Stomach smooth muscle (tissue), 2 donors: ENCODE results near the gene FIBCD1.

Experiments
- H3K27ac ChIP-seq: one replicate; pipeline ENCODE4 v1.7.0; 2013; ENCODE audit warnings: mild to moderate bottlenecking, low read length, inconsistent platforms
- H3K27me3 ChIP-seq, 2 donors: one replicate each; pipeline ENCODE4 v1.7.0; 2013; ENCODE audit warnings: low read length in 2 of 2; ENCODE audit not compliant: insufficient read depth in 2 of 2, control insufficient read depth in 1 of 2
- H3K36me3 ChIP-seq, 2 donors: one replicate each; pipeline ENCODE4 v1.7.0; 2013; ENCODE audit warnings: low read length in 2 of 2; ENCODE audit not compliant: control insufficient read depth in 2 of 2, insufficient read depth in 2 of 2
- H3K4me1 ChIP-seq: one replicate; pipeline ENCODE4 v1.7.0; 2013; ENCODE audit warnings: low read length; ENCODE audit not compliant: control insufficient read depth, insufficient read depth
- H3K4me3 ChIP-seq, 2 donors: one replicate each; pipeline ENCODE4 v1.7.0; 2013; ENCODE audit warnings: low read length in 2 of 2
- H3K9ac ChIP-seq, 2 donors: one replicate each; pipeline ENCODE4 v1.7.0; 2013; ENCODE audit warnings: low read length in 2 of 2, mild to moderate bottlenecking in 1 of 2
- H3K9me3 ChIP-seq, 2 donors: one replicate each; pipeline ENCODE4 v1.7.0; 2013; ENCODE audit warnings: low read length in 2 of 2; ENCODE audit not compliant: control insufficient read depth in 2 of 2
- donor health status: healthy.
- donor health status: Pancreatic carcinoma.

The FIBCD1 gene

GRCh38 chr9:130982636-130983358 is 43.8 kb upstream of the FIBCD1 start:
- H3K27me3 ChIP-seq = peaks cover 11 to 13% of the 10 kb centered on the region in 2 donors
- no peaks in the 10 kb centered on the region for H3K36me3 ChIP-seq
- no peak overlapping the region for H3K9ac ChIP-seq

GRCh38 chr9:130981756-130982137 is 42.7 kb upstream of the FIBCD1 start:
- Histone ChIP-seq H3K4me1 (no peaks in the 10 kb centered on the region), H3K4me3 (no peak overlapping the region), H3K9ac (no peak overlapping the region), H3K27me3 (peaks cover 7 to 9% of the 10 kb centered on the region in 2 donors), H3K9me3 (no peaks in the 10 kb centered on the region), H3K27ac (no peak overlapping the region), H3K36me3 (no peaks in the 10 kb centered on the region)

More at GRCh38 chr9:130982636-130983358, 43.8 kb upstream of the FIBCD1 start:
- H3K9me3 ChIP-seq = no peaks in the 10 kb centered on the region
- H3K4me3 ChIP-seq = no peak overlapping the region
- no peak overlapping the region for H3K27ac ChIP-seq
- H3K4me1 ChIP-seq = no peaks in the 10 kb centered on the region

GRCh38 chr9:130981002-130981755 is 42.1 kb upstream of the FIBCD1 start:
- Histone ChIP-seq H3K27me3 (peaks cover 1 to 9% of the 10 kb centered on the region in 2 donors), H3K9me3 (no peaks in the 10 kb centered on the region), H3K9ac (no peak overlapping the region)

GRCh38 chr9:130980526-130980925 is 41.5 kb upstream of the FIBCD1 start:
- H3K4me1 ChIP-seq = no peaks in the 10 kb centered on the region
- H3K4me3 ChIP-seq = no peak overlapping the region
- no peaks in the 10 kb centered on the region for H3K9me3 ChIP-seq
- H3K9ac ChIP-seq = no peak overlapping the region
- no peak overlapping the region for H3K27ac ChIP-seq
- peaks cover 0 to 8% of the 10 kb centered on the region in 2 donors for H3K27me3 ChIP-seq
- H3K36me3 ChIP-seq = no peaks in the 10 kb centered on the region

More at GRCh38 chr9:130981002-130981755, 42.1 kb upstream of the FIBCD1 start:
- no peaks in the 10 kb centered on the region for H3K4me1 ChIP-seq
- H3K36me3 ChIP-seq = no peaks in the 10 kb centered on the region
- H3K27ac ChIP-seq = no peak overlapping the region
- no peak overlapping the region for H3K4me3 ChIP-seq

- H3K9ac ChIP-seq = no peak overlapping the region
- H3K9me3 ChIP-seq = no peaks in the 10 kb centered on the region
- H3K36me3 ChIP-seq = no peaks in the 10 kb centered on the region
- H3K27me3 ChIP-seq = peaks cover 0 to 8% of the 10 kb centered on the region in 2 donors
- no peak overlapping the region for H3K4me3 ChIP-seq
- no peak overlapping the region for H3K27ac ChIP-seq
- H3K4me1 ChIP-seq = no peaks in the 10 kb centered on the region
Measured at GRCh38 chr9:130979591-130980385, 40.7 kb upstream of the FIBCD1 start.

- no peaks in the 10 kb centered on the region for H3K9me3 ChIP-seq
- H3K9ac ChIP-seq = no peak overlapping the region
- no peaks in the 10 kb centered on the region for H3K4me1 ChIP-seq
- no peaks in the 10 kb centered on the region for H3K36me3 ChIP-seq
- H3K27me3 ChIP-seq = peaks cover 10 to 20% of the 10 kb centered on the region in 2 donors
- H3K4me3 ChIP-seq = no peak overlapping the region
- no peak overlapping the region for H3K27ac ChIP-seq
Measured at GRCh38 chr9:130977811-130978221, 38.8 kb upstream of the FIBCD1 start.

- Histone ChIP-seq H3K4me3 (no peak overlapping the region), H3K36me3 (no peaks in the 10 kb centered on the region), H3K27ac (no peak overlapping the region), H3K9ac (no peak overlapping the region), H3K4me1 (no peaks in the 10 kb centered on the region), H3K9me3 (no peaks in the 10 kb centered on the region), H3K27me3 (peaks cover 13 to 35% of the 10 kb centered on the region in 2 donors)
Measured at GRCh38 chr9:130975932-130976841, 37.1 kb upstream of the FIBCD1 start.

- H3K4me1 ChIP-seq = no peaks in the 10 kb centered on the region
- no peak overlapping the region for H3K27ac ChIP-seq
- H3K9me3 ChIP-seq = no peaks in the 10 kb centered on the region
- no peak overlapping the region for H3K4me3 ChIP-seq
- H3K9ac ChIP-seq = no peak overlapping the region
- peaks cover 13 to 31% of the 10 kb centered on the region in 2 donors for H3K27me3 ChIP-seq
- H3K36me3 ChIP-seq = no peaks in the 10 kb centered on the region
Measured at GRCh38 chr9:130975156-130975555, 36.1 kb upstream of the FIBCD1 start.

GRCh38 chr9:130974697-130975096 is 35.6 kb upstream of the FIBCD1 start:
- no peak overlapping the region for H3K27ac ChIP-seq
- no peaks in the 10 kb centered on the region for H3K36me3 ChIP-seq
- no peaks in the 10 kb centered on the region for H3K4me1 ChIP-seq
- H3K4me3 ChIP-seq = no peak overlapping the region
- H3K27me3 ChIP-seq = peaks cover 13 to 31% of the 10 kb centered on the region in 2 donors
- no peak overlapping the region for H3K9ac ChIP-seq
- no peaks in the 10 kb centered on the region for H3K9me3 ChIP-seq
